Measurements from ENCODE around the gene OMD. TPM values are rescaled to one million over a fixed set of nuclear protein-coding genes. Genes with fewer than 3 reads are reported as not detected.

OMD gene
- total and polyA plus RNA-seq, 9 of the 15 experiments (the other 6 are each of a cell fraction or from before 2014, with no cell fraction given) = 0.21 TPM; not detected in 8

DNA sequence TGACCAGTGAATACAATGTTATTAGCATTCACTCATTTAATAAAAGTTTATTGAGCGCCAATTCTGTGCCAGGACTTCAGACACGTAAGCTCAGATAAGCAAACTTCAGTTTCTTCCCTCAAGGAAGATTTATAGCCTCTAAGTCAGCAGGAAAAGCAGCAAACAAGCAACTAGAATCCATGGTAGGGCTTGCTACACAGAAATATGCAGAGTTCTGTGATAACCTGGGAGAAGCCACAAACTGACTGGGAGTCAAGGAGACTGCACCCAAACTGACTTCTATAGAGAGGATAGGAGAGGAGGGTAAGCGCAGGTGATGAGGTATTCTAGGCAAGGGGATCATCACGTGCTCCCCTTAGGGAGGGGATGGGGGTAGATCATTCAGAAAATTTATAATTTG lies 18.5 kb downstream of the OMD start:
- POLR2A ChIA-PET = interaction anchor here (0.8 kb wide), 1 partner anchor 40 kb away, joined by 3 read pairs; no protein-coding TSS in a partner anchor
- no peak overlapping the region for H3K27ac ChIP-seq (ENCODE audit: extremely low read depth, low read depth, low read length)
- FAIRE-seq = no peak
- TF ChIP-seq MEIS2 (IDR thresholded peaks at IDR 0.05; ENCODE audit: partially characterized antibody) (peak; percentile 96), BACH1 (tag; IDR thresholded peaks at IDR 0.05) (no peak), PHF21A (IDR thresholded peaks at IDR 0.05; ENCODE audit: borderline replicate concordance, low read depth) (no peak), TBL1XR1 (IDR thresholded peaks at IDR 0.05; ENCODE audit: low read length in 2 of 2) (no peak), HMGN3 (IDR thresholded peaks at IDR 0.05; ENCODE audit: borderline replicate concordance, extremely low read depth, insufficient read length, low read depth, low read length) (no peak)
- TF ChIP-seq, protein P1, sequence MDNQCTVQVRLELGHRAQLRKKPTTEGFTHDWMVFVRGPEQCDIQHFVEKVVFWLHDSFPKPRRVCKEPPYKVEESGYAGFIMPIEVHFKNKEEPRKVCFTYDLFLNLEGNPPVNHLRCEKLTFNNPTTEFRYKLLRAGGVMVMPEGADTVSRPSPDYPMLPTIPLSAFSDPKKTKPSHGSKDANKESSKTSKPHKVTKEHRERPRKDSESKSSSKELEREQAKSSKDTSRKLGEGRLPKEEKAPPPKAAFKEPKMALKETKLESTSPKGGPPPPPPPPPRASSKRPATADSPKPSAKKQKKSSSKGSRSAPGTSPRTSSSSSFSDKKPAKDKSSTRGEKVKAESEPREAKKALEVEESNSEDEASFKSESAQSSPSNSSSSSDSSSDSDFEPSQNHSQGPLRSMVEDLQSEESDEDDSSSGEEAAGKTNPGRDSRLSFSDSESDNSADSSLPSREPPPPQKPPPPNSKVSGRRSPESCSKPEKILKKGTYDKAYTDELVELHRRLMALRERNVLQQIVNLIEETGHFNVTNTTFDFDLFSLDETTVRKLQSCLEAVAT (IDR thresholded peaks at IDR 0.05) = no peak
- TF ChIP-seq, protein P2, sequence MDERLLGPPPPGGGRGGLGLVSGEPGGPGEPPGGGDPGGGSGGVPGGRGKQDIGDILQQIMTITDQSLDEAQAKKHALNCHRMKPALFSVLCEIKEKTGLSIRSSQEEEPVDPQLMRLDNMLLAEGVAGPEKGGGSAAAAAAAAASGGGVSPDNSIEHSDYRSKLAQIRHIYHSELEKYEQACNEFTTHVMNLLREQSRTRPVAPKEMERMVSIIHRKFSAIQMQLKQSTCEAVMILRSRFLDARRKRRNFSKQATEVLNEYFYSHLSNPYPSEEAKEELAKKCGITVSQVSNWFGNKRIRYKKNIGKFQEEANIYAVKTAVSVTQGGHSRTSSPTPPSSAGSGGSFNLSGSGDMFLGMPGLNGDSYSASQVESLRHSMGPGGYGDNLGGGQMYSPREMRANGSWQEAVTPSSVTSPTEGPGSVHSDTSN (CRISPR knock-in tag; IDR thresholded peaks at IDR 0.05; ENCODE audit: low read depth) = no peak
- TF ChIP-seq, protein P2 (tag; conservative IDR thresholded peaks at IDR 0.05; ENCODE audit: low read depth) = peak; percentile 94
- TF ChIP-seq, protein P3, sequence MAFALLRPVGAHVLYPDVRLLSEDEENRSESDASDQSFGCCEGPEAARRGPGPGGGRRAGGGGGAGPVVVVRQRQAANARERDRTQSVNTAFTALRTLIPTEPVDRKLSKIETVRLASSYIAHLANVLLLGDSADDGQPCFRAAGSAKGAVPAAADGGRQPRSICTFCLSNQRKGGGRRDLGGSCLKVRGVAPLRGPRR (CRISPR knock-in tag; IDR thresholded peaks at IDR 0.05) = no peak
- TF ChIP-seq, protein P4, sequence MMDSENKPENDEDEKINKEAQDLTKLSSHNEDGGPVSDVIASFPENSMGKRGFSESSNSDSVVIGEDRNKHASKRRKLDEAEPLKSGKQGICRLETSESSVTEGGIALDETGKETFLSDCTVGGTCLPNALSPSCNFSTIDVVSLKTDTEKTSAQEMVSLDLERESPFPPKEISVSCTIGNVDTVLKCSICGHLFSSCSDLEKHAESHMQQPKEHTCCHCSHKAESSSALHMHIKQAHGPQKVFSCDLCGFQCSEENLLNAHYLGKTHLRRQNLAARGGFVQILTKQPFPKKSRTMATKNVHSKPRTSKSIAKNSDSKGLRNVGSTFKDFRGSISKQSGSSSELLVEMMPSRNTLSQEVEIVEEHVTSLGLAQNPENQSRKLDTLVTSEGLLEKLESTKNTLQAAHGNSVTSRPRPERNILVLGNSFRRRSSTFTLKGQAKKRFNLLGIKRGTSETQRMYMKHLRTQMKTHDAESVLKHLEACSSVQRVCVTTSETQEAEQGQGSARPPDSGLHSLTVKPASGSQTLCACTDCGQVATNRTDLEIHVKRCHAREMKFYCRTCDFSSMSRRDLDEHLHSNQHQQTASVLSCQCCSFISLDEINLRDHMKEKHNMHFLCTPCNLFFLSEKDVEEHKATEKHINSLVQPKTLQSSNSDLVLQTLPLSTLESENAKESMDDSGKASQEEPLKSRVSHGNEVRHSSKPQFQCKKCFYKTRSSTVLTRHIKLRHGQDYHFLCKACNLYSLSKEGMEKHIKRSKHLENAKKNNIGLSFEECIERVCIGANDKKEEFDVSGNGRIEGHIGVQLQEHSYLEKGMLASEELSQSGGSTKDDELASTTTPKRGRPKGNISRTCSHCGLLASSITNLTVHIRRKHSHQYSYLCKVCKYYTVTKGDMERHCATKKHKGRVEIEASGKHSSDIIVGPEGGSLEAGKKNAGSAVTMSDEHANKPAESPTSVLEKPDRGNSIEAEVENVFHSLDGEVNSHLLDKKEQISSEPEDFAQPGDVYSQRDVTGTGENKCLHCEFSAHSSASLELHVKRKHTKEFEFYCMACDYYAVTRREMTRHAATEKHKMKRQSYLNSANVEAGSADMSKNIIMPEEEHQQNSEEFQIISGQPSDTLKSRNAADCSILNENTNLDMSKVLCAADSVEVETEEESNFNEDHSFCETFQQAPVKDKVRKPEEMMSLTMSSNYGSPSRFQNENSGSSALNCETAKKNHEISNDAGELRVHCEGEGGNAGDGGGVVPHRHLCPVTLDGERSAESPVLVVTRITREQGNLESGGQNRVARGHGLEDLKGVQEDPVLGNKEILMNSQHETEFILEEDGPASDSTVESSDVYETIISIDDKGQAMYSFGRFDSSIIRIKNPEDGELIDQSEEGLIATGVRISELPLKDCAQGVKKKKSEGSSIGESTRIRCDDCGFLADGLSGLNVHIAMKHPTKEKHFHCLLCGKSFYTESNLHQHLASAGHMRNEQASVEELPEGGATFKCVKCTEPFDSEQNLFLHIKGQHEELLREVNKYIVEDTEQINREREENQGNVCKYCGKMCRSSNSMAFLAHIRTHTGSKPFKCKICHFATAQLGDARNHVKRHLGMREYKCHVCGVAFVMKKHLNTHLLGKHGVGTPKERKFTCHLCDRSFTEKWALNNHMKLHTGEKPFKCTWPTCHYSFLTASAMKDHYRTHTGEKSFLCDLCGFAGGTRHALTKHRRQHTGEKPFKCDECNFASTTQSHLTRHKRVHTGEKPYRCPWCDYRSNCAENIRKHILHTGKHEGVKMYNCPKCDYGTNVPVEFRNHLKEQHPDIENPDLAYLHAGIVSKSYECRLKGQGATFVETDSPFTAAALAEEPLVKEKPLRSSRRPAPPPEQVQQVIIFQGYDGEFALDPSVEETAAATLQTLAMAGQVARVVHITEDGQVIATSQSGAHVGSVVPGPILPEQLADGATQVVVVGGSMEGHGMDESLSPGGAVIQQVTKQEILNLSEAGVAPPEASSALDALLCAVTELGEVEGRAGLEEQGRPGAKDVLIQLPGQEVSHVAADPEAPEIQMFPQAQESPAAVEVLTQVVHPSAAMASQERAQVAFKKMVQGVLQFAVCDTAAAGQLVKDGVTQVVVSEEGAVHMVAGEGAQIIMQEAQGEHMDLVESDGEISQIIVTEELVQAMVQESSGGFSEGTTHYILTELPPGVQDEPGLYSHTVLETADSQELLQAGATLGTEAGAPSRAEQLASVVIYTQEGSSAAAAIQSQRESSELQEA (IDR thresholded peaks at IDR 0.05; ENCODE audit: low read depth) = no peak

More for the DNA sequence above, 18.5 kb downstream of the OMD start:
- ATAC-seq = peak; percentile 25; the same call in 1 of the 3 replicates
- Histone ChIP-seq H4K20me1 (replicated peaks; ENCODE audit: control insufficient read depth, insufficient read depth, low read length) (no peaks in the 10 kb centered on the region), H3K27me3 (ENCODE audit: control insufficient read depth in 2 of 2, insufficient read depth in 2 of 2, low read length in 2 of 2) (no peaks in the 10 kb centered on the region), H3K4me2 (ENCODE audit: insufficient read depth, low read length) (no peak overlapping the region), H3K4me3 (no peak overlapping the region), H3K9me3 (replicated peaks; ENCODE audit: control insufficient read depth, insufficient read depth, low read depth, low read length) (no peaks in the 10 kb centered on the region), H3K4me1 (replicated peaks in 1 of 2; ENCODE audit: control insufficient read depth in 2 of 2, insufficient read depth in 2 of 2, low read length in 2 of 2) (peaks cover 0 to 11% of the 10 kb centered on the region in 2 experiments; a peak in 3 of 5 replicates), H3K36me3 (ENCODE audit: control insufficient read depth, insufficient read depth, low read length) (no peaks in the 10 kb centered on the region), H3K9me1 (ENCODE audit: control insufficient read depth, insufficient read depth, low read length) (no peaks in the 10 kb centered on the region), H3K9ac (ENCODE audit: insufficient read depth in 1 of 2, low read depth in 2 of 2, low read length in 2 of 2) (no peak overlapping the region), H2AFZ (ENCODE audit: low read depth, low read length) (no peak overlapping the region), H3K79me2 (ENCODE audit: control insufficient read depth, insufficient read depth, low read length) (no peaks in the 10 kb centered on the region)
- in situ Hi-C loops (cut with MboI) (no loop called here), intact Hi-C loops (cut with micrococcal nuclease) (no loop called here)
- peak in 2 of 4 experiments; percentile 8 for DNase-seq (ENCODE audit: extremely low read depth in 1 of 4, low spot score in 3 of 4)
- no TSS peak for BruUV-seq (replicated peaks)
- WGBS (ENCODE audit: insufficient coverage, low coverage, missing lambda C conversion rate) = 32% methylated on average over 4 of the region's 4 CpGs
- CTCF ChIA-PET (ENCODE audit: low intra/inter-chr PET ratio) = no interaction called here
